GM12801 (cell line): ENCODE data around the gene AHCTF1.

Experiments used
- TF ChIP-seq, protein P1 (sequence below): IDR thresholded peaks from one replicate; pipeline ENCODE4 v1.5.1; 2011; ENCODE audit warnings: control low read depth; ENCODE audit not compliant: insufficient read length; ENCODE audit errors: extremely low read depth

Gene AHCTF1

DNA sequence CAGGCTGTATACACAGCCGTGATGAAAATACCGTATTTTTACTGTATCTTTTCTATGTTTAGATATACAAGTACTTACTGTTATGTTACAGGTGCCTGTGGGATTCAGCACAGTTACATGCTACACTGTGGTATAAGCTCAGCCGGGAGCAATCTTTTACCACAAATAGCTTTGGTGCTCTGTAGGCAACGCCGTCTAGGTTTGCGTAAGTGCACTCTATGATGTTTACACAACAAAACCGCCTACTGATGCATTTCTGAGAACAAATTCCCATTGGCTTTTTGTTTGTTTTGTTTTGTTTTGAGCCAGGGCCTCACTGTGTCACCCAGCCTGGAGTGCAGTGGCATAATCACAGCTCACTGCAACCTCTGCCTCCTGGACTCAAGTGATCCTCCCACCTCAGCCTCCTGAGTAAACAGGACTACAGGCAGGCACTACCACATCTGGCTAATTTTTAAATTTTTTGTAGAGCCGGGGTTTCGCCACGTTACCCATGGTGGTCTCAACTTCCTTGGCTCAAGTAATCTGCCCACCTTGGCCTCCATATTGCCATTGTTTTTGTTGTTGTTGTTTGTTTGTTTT, 126.5 kb downstream of the AHCTF1 start:
- TF ChIP-seq, protein P1, sequence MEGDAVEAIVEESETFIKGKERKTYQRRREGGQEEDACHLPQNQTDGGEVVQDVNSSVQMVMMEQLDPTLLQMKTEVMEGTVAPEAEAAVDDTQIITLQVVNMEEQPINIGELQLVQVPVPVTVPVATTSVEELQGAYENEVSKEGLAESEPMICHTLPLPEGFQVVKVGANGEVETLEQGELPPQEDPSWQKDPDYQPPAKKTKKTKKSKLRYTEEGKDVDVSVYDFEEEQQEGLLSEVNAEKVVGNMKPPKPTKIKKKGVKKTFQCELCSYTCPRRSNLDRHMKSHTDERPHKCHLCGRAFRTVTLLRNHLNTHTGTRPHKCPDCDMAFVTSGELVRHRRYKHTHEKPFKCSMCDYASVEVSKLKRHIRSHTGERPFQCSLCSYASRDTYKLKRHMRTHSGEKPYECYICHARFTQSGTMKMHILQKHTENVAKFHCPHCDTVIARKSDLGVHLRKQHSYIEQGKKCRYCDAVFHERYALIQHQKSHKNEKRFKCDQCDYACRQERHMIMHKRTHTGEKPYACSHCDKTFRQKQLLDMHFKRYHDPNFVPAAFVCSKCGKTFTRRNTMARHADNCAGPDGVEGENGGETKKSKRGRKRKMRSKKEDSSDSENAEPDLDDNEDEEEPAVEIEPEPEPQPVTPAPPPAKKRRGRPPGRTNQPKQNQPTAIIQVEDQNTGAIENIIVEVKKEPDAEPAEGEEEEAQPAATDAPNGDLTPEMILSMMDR = no peak

DNA sequence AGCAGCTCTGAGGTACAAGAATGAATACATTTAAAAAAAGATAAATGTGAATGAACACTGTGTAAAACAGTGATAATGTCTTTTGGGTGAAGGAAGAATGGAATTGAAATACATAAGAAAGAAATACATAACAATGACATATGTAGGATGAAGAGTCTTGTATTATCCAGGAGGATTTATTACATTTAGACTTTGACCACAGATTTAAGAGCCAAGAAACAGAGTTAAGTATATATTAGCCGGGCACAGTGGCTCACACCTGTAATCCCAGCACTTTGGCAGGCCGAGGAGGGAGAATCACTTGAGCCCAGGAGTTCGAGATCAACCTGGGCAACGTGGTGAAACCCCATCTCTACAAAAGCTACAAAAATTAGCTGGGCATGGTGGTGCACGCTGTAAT, 127.9 kb downstream of the AHCTF1 start:
- TF ChIP-seq, protein P1 = no peak

DNA sequence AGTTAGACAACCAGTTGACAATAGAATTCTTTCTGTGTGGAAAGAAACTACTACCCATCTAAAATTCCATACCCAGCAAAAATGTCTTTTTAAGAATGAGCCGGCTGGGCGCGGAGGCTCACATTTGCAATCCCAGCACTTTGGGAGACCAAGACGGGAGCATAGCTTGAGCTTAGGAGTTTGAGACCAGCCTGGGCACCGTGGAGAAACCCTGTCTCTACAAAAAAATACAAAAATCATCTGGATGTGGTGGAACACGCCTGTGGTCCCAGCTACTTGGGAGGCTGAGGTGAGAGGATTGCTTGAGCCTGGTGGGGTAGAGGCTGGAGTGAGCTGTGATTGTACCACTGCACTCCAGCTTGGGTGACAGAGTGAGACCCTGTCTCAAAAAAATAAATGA, 128.4 kb downstream of the AHCTF1 start:
- TF ChIP-seq, protein P1 = no peak

DNA sequence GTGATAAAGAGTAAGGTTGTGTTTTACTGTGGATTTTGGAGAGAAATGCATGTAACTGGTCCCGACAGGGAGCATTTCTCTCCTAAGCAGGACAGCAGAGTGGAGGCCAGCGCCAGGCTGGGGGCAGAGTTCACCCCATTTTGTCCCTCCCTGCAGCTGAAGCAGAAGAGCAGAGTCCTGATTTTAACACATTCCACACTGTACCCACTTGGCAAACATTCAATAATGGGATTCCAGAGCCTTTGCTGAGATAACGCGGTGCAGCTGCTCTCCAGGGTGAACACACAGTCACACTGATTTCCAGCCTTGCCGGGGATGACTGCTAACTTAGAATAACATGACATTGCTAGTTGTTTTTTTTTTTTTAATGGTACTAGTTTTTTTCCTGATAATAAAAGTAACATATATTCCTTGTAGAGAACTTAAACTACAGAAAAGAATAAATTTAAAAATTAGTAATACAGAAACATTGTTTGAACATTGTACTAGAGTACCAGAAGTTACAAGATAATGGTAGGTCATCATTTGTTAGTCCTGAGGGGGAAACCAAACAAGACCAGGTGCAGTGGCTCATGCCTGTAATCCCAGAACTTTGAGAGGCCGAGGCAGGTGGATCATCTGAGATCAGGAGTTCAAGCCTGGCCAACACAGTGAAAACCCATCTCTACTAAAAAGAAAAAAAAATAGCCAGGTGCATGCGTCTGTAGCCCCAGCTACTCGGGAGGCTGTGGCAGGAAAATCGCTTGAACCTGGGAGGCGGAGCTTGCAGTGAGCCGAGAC, 130.3 kb downstream of the AHCTF1 start:
- TF ChIP-seq, protein P1 = no peak

DNA sequence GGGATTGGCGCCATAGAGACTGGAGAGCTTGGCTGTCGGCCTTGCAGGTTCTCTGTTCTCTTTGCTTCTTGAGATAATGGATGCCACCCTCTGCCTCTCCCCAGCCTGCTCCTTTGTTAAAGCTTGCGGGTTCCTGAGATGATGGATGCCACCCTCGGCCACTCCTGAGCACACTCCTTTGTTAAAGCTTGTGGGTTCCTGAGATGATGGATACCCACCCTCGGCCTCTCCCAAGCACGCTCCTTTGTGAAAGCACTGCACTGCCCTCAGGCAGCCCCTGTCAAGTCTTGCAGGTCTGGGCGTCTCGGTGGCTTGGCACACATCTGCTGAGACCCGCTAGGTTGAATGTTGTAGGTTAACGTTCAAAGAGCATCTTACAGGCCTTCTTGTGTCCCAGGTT, 131.0 kb downstream of the AHCTF1 start:
- TF ChIP-seq, protein P1 = no peak

DNA sequence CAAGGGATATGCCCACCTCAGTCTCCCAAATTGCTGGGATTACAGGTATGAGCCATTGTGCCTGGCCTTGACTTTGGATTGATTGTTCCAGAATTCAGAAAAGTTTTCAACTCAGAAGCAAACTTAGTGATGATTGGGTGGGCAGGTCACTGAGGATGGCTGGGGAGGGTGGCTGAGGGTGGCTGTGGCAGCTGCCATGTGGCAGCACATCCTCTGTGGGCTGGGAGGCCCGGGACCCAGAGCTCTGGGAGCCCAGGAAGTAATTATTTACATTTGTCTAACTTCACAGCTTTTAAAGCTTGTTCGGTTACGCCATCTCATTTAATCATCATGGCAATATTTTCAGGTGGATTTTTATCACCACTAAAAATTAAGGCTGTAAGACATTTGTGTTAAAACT, 131.4 kb downstream of the AHCTF1 start:
- TF ChIP-seq, protein P1 = no peak

DNA sequence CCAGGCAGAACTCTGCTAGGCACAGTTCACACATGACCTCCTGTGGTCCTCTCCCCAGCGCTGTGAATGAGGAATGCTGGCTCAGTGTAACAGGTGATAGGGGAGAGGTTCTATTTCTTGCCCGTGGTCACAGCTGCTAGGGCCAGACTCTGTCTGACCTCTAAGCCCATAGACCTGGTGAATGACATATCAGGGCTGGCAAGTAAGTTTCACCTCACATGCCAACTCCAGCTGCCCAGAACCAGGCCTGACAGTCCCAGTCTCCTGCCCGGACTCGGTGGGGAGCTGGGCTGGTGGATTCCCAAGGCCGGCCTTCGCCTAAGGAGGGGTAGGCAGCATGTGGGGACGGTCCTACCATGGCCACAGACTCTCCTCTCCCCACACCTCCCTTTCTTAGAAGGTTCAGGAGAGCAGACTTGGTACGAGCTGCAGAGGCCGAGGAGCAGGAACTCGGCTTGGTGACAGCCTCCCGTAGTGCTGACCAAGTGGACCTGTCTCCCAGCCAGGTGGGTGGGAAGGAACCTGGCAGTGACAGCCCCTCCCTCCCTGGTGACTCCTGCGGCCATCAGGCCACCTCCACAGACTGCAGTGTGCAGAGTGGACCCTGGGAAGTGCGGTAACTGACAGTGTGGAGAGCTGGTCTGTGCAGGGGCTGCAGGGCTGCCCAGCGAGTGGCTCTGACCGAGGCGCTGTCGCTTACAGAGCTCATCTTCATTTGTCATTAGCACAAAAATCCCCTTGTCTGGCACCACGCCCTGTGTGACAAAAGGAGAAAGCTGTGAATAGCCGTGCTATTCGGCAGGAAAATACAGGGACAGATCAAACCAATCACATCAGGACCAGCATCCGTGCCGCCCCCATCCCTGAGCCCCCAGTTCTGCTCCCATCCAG, 132.9 kb downstream of the AHCTF1 start:
- TF ChIP-seq, protein P1 = no peak
